ENCODE results near the gene CCNI2.

Gene CCNI2

DNA sequence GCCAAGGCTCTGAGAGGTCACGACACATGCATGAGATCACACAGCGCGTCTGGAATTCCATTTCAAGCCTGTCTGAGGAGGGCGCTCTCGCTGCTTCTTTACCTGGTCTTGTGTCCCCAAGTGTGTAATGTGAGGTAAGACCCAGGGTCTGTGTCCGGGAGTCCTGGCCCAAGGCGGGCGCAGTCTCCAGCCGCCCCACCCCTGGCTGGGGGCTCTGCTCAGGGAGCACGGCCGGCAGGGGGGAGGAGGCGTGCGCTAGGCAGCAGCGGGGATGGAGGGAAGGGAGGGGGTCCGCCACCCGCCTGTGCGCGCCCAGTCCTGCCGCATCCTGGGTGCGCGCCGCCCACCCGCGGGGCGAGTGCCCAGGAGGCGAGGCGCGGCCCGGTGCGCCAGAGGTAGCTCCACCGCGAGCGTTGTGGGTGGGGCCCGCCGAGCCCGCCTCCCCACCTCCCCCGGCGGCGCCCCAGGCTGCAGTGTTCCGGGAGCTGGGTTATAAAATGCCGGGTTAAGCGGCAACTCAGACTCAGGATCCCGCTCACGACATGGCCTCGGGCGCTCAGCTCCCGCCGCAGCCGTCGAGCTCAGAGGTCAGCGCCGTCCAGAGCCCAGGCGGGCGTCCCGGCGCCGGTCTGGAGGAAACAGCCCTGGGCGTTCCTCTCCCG, at the start of gene CCNI2:
Gene CCNI2, plus strand, starts transcription at position 473 of the 662 bp plus-strand sequence. Its CDS starts 70 bp downstream, at position 543.
- peak; percentile 54 to 59 for DNase-seq (ENCODE audit: low read depth in 1 of 2, low spot score in 1 of 2)

- no peak for DNase-seq (ENCODE audit: low read depth in 1 of 2, low spot score in 1 of 2)
Measured at GRCh38 chr5:132704875-132705274, 42.4 kb upstream of the CCNI2 start.

GRCh38 chr5:132708645-132709044, 38.6 kb upstream of the CCNI2 start:
- DNase-seq (ENCODE audit: low read depth in 1 of 2, low spot score in 1 of 2): no peak

DNA sequence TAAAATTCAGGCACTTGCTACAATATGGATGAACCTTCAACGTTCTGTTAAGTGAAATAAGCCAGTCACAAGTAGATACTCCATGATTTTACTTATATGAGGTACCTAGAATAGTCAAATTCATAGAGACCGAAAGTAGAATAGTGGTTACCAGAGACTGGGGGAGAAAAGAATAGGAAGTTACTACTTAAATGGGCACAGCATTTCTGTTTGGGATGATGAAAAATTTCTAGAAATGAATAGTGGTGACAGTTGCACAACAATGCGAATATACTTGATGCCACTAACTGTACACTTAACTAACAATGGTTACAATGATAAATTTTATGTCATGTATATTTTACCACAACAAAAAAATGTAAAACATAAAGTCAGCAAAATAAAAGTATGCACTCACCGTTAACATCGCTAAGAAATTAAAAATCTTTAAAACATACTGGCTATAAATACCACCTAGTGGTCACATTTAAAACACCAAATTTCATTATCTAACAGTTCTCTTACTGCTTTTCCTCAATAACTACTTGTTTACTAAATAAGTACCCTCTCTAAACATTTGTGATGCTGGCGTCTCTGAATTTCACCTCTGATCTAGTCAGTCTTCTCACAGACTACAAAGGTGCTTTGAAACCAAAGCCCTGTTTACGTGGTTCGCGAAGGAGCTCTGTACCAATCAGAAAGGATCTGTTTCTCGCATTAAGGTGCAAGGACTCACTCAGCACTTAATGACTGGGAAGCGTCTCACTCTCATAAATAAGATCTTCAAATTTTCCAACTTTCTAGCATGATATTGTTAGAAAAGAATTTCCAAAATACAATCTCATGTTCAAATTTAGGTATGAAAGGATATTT, 32.5 kb upstream of the CCNI2 start:
- no peak for DNase-seq (ENCODE audit: low read depth in 1 of 2, low spot score in 1 of 2)

DNA sequence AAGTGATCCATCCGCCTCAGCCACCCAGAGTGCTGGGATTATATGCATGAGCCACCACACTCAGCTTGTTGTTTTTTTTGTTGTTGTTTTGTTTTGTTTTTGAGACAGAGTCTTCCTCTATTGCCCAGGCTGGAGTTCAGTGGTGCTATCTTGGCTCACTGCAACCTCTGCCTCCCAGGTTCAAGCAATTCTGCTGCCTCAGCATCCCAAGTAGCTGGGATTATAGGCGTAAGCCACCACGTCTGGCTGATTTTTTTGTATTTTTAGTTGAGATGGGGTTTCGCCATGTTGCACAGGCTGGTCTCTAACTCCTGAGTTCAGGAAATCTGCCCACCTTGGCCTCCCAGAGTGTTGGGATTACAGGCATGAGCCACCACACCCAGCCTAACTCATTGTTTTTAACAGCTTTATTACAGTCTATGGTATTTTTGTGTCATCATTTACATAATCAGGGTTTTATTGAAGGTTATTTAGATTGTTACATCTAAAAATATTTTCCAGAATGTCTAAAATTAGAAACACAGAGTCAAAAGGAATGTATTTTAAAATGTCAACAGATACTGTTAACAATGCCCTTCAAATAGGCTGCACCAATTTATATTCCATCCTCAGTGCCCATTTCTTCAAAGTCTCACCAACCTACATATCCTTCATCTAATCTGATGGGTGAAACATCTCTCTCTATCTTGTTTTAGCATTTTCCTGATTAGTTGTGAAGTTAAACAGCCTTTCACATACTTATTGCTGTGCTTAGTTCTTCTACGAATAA, 28.5 kb upstream of the CCNI2 start:
- no peak for DNase-seq (ENCODE audit: low read depth in 1 of 2, low spot score in 1 of 2)

DNA sequence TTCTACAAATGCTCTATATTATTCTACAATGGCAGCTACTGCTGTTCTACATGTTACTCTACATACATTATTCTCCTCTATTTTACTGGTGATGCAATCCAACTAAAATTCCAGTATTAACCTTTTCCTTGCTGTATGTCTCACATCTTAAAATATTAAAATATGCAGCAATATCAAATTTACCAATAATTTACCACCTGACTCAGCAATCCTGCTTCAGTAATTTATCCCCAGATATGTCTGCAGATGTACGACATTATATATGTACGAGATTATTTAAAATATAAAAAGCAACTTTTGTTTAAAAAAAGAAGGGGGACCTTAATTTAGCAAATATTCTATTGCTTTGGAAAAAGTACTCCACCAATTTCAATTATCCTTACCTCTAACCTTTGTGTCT, 21.5 kb upstream of the CCNI2 start:
- DNase-seq (ENCODE audit: low read depth in 1 of 2, low spot score in 1 of 2): no peak

DNA sequence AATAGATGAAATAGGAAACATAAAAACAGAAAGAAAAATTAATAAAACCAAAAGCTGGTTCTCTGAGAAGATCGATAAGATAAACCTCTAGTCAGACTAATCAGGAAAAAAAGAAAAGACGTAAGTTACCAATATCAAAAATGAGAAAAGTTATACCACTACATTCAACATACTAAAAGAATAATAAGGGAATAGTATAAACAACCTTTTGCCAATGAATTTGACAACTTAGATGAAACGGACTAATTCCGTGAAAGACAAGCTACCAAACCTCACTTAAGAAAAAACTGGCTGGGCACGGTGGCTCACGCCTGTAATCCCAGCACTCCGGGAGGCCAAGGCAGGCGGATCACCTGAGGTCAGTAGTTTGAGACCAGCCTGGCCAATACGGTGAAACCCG, 17.3 kb upstream of the CCNI2 start:
- DNase-seq (ENCODE audit: low read depth in 1 of 2, low spot score in 1 of 2): no peak

DNA sequence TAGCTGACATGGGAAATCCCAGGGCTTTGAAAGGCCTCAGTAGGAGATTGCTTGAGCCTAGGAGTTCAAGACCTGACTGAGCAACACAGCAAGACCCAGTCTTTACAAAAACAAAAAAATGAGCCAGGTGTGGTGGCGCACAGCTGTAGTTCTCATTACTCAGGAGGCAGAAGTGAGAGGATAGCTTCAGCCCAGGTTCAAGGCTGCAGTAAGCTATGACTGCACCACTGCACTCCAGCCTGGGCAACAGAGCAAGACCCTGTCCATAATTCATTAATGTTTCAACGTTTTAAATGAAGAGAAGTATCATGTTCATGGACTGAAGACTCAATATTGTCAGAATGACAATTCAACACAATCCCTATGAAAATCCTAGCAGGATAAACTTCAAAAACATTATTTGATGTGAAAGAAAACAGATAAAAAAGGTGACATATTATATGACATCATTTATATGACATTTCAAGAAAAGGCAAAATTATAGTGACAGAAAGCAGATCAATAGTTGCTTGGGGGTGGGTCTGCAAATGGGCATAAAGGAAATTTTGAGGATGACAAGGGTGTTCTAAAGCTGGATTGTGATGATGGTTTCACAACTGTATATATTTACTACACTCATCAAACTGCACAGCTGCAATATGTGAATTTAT, 13.6 kb upstream of the CCNI2 start:
- DNase-seq (ENCODE audit: low read depth in 1 of 2, low spot score in 1 of 2): no peak

- no peak for DNase-seq (ENCODE audit: low read depth in 1 of 2, low spot score in 1 of 2)
Measured at GRCh38 chr5:132734687-132735086, 12.5 kb upstream of the CCNI2 start.

DNA sequence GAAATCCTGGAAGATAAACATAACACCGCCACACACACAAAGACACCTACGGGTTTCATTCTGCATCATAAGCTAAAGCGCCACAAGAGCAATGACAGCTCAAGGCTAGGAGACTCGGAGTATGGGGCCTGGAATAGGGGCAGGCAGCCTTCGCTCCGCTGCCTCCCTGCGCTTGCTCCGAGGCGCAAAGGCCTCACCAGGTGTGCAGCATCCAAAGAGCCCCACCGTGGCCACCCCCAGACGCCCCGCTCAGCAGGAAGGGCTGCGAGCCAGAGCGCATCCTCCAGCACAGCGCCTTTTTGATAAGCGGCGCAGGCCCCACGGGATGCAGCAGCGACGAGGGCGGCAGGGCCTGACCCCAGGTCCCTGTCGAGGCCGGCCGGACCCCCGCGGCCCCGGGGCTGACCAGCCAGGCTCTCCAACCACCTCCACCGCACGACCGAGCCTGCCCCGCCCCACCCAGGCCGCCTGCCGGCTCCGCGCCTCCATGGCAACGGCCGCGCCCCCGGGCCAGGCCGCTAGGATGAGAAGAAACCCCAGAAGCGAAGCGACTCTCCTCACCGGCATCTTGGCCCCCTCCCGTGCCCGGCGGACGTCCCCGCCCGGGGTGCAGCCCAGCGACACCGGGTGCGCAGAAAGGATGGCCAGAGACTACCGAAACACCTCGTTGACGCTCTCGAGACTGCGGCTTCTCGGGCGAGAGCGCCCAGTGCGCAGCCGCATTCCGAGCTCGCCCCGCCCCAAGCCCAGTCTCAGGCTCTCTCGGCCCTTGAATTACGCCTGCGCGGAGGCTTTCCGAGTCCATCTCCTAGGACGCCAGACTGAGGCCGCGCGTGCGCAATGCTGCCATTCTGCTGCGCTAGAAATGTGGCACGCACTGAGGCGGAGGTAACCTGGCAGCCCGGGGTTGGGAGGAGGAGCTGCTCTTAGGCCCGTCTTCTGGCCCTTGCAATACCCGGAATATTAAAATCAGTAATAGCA, 10.1 kb upstream of the CCNI2 start, which contains the start of gene KIF3A:
Gene KIF3A, minus strand, starts transcription at position 694 of the 981 bp plus-strand sequence. Its CDS starts 127 bp downstream, at position 567.
- peak; percentile 96 to 99 for DNase-seq (ENCODE audit: low read depth in 1 of 2, low spot score in 1 of 2)

DNA sequence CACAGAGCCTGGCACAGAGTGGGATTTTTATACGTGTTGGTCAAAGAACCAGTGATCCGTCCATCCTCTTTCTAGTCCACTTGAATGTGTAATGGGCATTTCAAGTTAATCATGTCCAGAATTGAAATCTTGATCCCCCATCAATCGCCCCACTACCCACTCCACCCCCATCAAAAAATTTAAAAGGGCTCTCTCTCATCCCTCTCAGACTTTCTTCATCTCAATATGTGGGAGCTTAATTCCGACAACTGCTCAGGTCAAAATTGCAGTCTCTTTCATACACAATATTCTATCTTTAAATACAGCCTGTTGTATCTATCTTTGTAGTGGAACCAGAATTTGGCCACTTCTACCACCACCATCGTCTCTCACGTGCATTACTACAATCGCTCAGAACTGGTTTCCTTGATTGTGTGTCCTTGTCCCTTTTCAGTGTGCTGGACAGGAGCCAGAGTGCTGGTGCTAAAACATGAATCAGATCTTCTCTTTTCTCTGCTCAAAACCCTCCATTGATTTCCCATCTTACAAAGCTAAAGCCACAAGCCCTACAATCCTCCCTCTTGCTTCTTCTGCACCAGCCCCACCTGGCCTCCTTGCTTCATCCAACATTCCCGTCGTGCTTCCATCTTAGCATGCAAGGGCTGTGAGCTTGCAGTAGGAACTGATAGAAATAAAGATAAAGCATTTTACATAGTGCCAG, 9.1 kb upstream of the CCNI2 start:
- no peak for DNase-seq (ENCODE audit: low read depth in 1 of 2, low spot score in 1 of 2)

- no peak for DNase-seq (ENCODE audit: low read depth in 1 of 2, low spot score in 1 of 2)
Measured at GRCh38 chr5:132739232-132739631, 8.0 kb upstream of the CCNI2 start.

- DNase-seq (ENCODE audit: low read depth in 1 of 2, low spot score in 1 of 2): no peak
Measured at GRCh38 chr5:132742158-132742557, 5.1 kb upstream of the CCNI2 start.

- DNase-seq (ENCODE audit: low read depth in 1 of 2, low spot score in 1 of 2): no peak
Measured at GRCh38 chr5:132742626-132743025, 4.6 kb upstream of the CCNI2 start.

GRCh38 chr5:132744659-132745058, 2.6 kb upstream of the CCNI2 start:
- no peak for DNase-seq (ENCODE audit: low read depth in 1 of 2, low spot score in 1 of 2)

GRCh38 chr5:132746592-132746953, 653 bp upstream of the CCNI2 start:
- no peak for DNase-seq (ENCODE audit: low read depth in 1 of 2, low spot score in 1 of 2)

DNA sequence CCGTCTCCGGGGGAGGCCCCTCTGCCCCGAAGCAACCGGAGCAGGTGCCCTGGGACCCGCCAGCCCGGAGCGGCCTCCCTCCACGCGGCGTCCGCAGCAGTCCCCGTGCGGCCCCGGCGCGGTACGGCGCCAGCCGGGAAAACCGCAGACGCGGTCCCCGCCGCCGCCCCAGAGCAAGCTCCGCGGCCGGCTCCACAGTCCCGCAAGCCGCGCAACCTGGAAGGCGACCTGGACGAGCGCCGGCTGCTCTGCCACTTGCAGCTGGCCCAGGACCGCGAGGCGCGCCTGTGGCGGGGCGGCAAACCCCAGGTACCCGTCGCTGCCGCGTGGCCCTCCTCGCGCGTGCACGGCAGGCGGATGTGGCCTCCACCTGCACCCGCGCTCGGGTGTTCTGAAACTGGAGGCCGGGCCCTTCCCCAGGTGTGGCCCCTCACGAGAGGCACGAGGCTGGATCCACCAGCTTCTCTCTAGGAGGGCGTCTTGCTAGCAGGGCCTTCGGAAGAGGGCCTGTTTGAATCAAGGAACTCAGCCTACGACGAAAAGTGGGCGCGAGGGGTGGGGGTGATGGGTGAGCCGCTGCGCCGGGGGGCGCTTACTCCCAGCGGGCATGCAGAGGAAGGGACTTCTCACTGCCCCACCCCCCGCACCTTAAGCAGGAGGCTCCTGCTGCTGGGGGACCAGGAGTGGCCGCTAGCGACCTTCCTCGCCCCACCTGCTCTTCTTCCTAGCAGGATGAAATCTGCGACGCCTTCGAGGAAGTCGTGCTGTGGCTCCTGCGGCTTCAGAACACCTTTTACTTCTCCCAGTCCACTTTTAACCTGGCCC, 602 bp downstream of the CCNI2 start:
- DNase-seq (ENCODE audit: low read depth in 1 of 2, low spot score in 1 of 2): peak; percentile 24 to 25

DNA sequence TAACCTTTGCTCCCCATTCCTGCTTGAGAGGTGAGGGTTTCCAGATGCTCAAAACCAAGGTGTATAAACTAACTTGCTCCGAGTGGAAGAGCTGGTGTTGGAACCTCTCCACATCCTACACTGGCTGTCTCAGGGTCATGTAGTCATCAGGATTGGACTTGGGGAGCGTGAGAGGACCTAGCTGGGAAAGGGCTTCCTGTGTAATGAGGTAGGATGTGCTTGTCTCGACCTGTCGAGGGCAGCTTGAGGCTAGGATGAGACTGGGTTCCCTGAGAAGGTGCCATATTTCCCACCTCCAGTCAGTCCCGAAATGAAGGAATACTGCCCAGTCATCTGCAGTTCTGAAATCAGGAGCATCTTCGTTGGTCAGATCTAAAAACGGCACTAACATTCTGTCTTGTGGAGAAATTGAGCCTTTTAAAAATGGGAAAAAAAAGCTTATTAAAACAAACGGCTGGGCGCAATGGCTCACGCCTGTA, 1.3 kb downstream of the CCNI2 start:
- DNase-seq (ENCODE audit: low read depth in 1 of 2, low spot score in 1 of 2): no peak
